Lower leg skin (tissue), 4 donors: ENCODE measurements around the gene RAD51B. TPM values are rescaled to one million over a fixed set of nuclear protein-coding genes. Genes with fewer than 3 reads are reported as not detected.

Experiments
- DNase-seq, 2 donors: peaks; one replicate each; pipeline ENCODE4 v3.0.0-alpha.2; 2019; ENCODE audit warnings: low spot score in 2 of 2
- H3K4me3 ChIP-seq: fragments of 200-600 bp; sonication (generic); 2 replicates; pipeline ENCODE4 v1.5.1; 2017; ENCODE audit warnings: mild to moderate bottlenecking, low read depth; ENCODE audit not compliant: poor library complexity, severe bottlenecking
- CTCF ChIP-seq, 3 donors: fragments of 450-650 bp; IDR thresholded peaks; one replicate each; pipeline ENCODE4 v1.5.1; 2016; ENCODE audit warnings: antibody characterized with exemption in 3 of 3, mild to moderate bottlenecking in 3 of 3, moderate library complexity in 2 of 3
- POLR2A ChIP-seq, 2 donors: fragments of 450-650 bp; IDR thresholded peaks; one replicate each; pipeline ENCODE4 v1.6.1; 2016 to 2017; ENCODE audit warnings: antibody characterized with exemption in 2 of 2, mild to moderate bottlenecking in 1 of 2, moderate library complexity in 1 of 2
- WGBS, 2 donors: methylation state at CpG; one replicate each; pipeline ENCODE4 v1.1.5; 2018; 5-methylcytosine and 5-hydroxymethylcytosine counted together
- intact Hi-C: fragments of 100-400 bp; cut with DNase I; formaldehyde crosslinking; loops from one replicate; pipeline ENCODE4 v1.15.0; 2023; ENCODE audit warnings: low total_unique reads
- total RNA-seq, 4 donors: library from RNA; depleted of rRNA; stranded (reverse); fragments of >200 nt; gene quantifications; one replicate each; pipeline ENCODE4 v1.1.0, GENCODE V29; 2016

RAD51B gene
- total RNA-seq, 4 donors from 2014 or later = 6.1 to 27.2 (median 13.6) TPM

GRCh38 chr14:68345738-68346137 lies 526.2 kb downstream of the RAD51B start:
- H3K4me3 ChIP-seq = no peak overlapping the region

GRCh38 chr14:68346556-68347343 lies 527.2 kb downstream of the RAD51B start:
- no peak for DNase-seq
- WGBS, 2 donors = 86 to 87% methylated on average over 5 of the region's 5 CpGs
- TF ChIP-seq CTCF (IDR thresholded peaks at IDR 0.05) (no peak), POLR2A (IDR thresholded peaks at IDR 0.05) (no peak)
- H3K4me3 ChIP-seq = no peak overlapping the region
- intact Hi-C loops = no loop called here

More at GRCh38 chr14:68345738-68346137, 526.2 kb downstream of the RAD51B start:
- intact Hi-C loops = no loop called here
- WGBS, 2 donors = 78 to 91% methylated on average over 4 of the region's 4 CpGs
- DNase-seq = no peak
- TF ChIP-seq POLR2A (IDR thresholded peaks at IDR 0.05) (no peak), CTCF (IDR thresholded peaks at IDR 0.05) (no peak)

- no peak for TF ChIP-seq POLR2A (IDR thresholded peaks at IDR 0.05)
- no peak for TF ChIP-seq CTCF (IDR thresholded peaks at IDR 0.05)
- intact Hi-C loops = no loop called here
- no peak for DNase-seq
- 72 to 75% methylated on average over 8 of the region's 8 CpGs for WGBS, 2 donors
- no peak overlapping the region for H3K4me3 ChIP-seq
Measured at GRCh38 chr14:68349900-68350629, 530.5 kb downstream of the RAD51B start.

GRCh38 chr14:68355415-68355814 lies 535.8 kb downstream of the RAD51B start:
- TF ChIP-seq CTCF (IDR thresholded peaks at IDR 0.05) (no peak), POLR2A (IDR thresholded peaks at IDR 0.05) (no peak)
- intact Hi-C loops = no loop called here
- WGBS, 2 donors = 94 to 95% methylated on average over 2 of the region's 2 CpGs
- H3K4me3 ChIP-seq = no peak overlapping the region
- no peak for DNase-seq

- WGBS, 2 donors = 2 to 9% methylated on average over 1 of the region's 1 CpG
- no peak overlapping the region for H3K4me3 ChIP-seq
- intact Hi-C loops = no loop called here
- no peak for DNase-seq
- TF ChIP-seq POLR2A (IDR thresholded peaks at IDR 0.05) (no peak), CTCF (IDR thresholded peaks at IDR 0.05) (no peak)
Measured at GRCh38 chr14:68357777-68358176, 538.2 kb downstream of the RAD51B start.
